Caco-2 (cell line): ENCODE results near the gene TTYH1. TPM values are rescaled to one million over a fixed set of nuclear protein-coding genes. Genes with fewer than 3 reads are reported as not detected.

Source experiments
- BruUV-seq: library from RNA; stranded (reverse); fragments of 400-500 nt; replicated peaks from 2 replicates; lab custom pipeline; 2021; lab: Mats Ljungman, UMichigan
- CTCF ChIA-PET: fragments of 300-600 bp; sonication (Branson Sonifier 250); formaldehyde crosslinking; loops from one replicate; lab custom pipeline; 2022; ENCODE audit warnings: antibody characterized with exemption; lab: Charles Lee
- POLR2A ChIA-PET: fragments of 300-600 bp; sonication (Branson Sonifier 250); formaldehyde crosslinking; loops from one replicate; lab custom pipeline; 2022; ENCODE audit warnings: antibody characterized with exemption; lab: Charles Lee
- DNase-seq, 2 experiments: peaks; one replicate each; pipeline versions ENCODE4 v3.0.0 to v3.0.0-alpha.2; 2020 to 2022
- H3K27me3 ChIP-seq: replicated peaks from 2 replicates; pipeline ENCODE4 v1.6.0; 2011; ENCODE audit warnings: low read length; ENCODE audit not compliant: control insufficient read depth, insufficient read depth
- H3K36me3 ChIP-seq: 2 replicates; pipeline ENCODE4 v1.5.1; 2011; ENCODE audit warnings: low read length; ENCODE audit not compliant: control insufficient read depth, insufficient read depth
- H3K4me1 ChIP-seq: fragments of 250-450 bp; sonication (Bioruptor Pico); 2 replicates; pipeline ENCODE4 v1.5.1; 2020; ENCODE audit warnings: mild to moderate bottlenecking
- H3K4me3 ChIP-seq: 2 replicates; pipeline ENCODE4 v1.5.1; 2011; ENCODE audit warnings: low read depth, mild to moderate bottlenecking, control low read depth, low read length
- H3K9me3 ChIP-seq: fragments of 250-450 bp; sonication (Bioruptor Pico); 2 replicates; pipeline ENCODE4 v1.5.1; 2020; ENCODE audit warnings: mild to moderate bottlenecking, moderate library complexity
- H3K27ac Mint-ChIP-seq: one replicate; pipeline ENCODE4 v1.8.0; 2022; ENCODE audit warnings: mixed read lengths; ENCODE audit not compliant: unreplicated experiment
- H3K27me3 Mint-ChIP-seq: one replicate; pipeline ENCODE4 v1.8.0; 2022; ENCODE audit warnings: mixed read lengths; ENCODE audit not compliant: insufficient read depth, unreplicated experiment
- H3K36me3 Mint-ChIP-seq: one replicate; pipeline ENCODE4 v1.8.0; 2022; ENCODE audit warnings: mild to moderate bottlenecking, mixed read lengths; ENCODE audit not compliant: insufficient read depth, unreplicated experiment
- H3K4me1 Mint-ChIP-seq: one replicate; pipeline ENCODE4 v1.8.0; 2022; ENCODE audit warnings: low read depth, mixed read lengths; ENCODE audit not compliant: unreplicated experiment
- H3K4me3 Mint-ChIP-seq: one replicate; pipeline ENCODE4 v1.8.0; 2022; ENCODE audit warnings: mild to moderate bottlenecking, moderate library complexity, mixed read lengths; ENCODE audit not compliant: unreplicated experiment
- H3K9me3 Mint-ChIP-seq: one replicate; pipeline ENCODE4 v1.8.0; 2022; ENCODE audit warnings: mixed read lengths; ENCODE audit not compliant: unreplicated experiment
- intact Hi-C: fragments of 100-400 bp; cut with micrococcal nuclease; formaldehyde crosslinking; loops from one replicate; pipeline ENCODE4 v1.10.0; 2022; ENCODE audit not compliant: unreplicated experiment
- total RNA-seq: library from RNA; stranded (reverse); gene quantifications from 2 replicates; pipeline ENCODE4 v1.2.3, GENCODE V29; 2022
- TF ChIP-seq, protein P1 (sequence below), 2 experiments: fragments of 200-600 bp in 1 of 2; IDR thresholded peaks; 1 replicate in 1 of 2; 2 replicates in 1 of 2; pipeline versions ENCODE4 v1.5.1 to v1.8.0; 2011 to 2022; ENCODE audit warnings: antibody characterized with exemption in 1 of 2, control low read depth in 1 of 2, inconsistent platforms in 1 of 2, low read depth in 1 of 2, low read length in 1 of 2, mild to moderate bottlenecking in 1 of 2, moderate library complexity in 1 of 2; ENCODE audit not compliant: insufficient read depth in 1 of 2, severe bottlenecking in 1 of 2, unreplicated experiment in 1 of 2

The TTYH1 gene
- total RNA-seq, 1 experiment from 2014 or later = not detected

DNA sequence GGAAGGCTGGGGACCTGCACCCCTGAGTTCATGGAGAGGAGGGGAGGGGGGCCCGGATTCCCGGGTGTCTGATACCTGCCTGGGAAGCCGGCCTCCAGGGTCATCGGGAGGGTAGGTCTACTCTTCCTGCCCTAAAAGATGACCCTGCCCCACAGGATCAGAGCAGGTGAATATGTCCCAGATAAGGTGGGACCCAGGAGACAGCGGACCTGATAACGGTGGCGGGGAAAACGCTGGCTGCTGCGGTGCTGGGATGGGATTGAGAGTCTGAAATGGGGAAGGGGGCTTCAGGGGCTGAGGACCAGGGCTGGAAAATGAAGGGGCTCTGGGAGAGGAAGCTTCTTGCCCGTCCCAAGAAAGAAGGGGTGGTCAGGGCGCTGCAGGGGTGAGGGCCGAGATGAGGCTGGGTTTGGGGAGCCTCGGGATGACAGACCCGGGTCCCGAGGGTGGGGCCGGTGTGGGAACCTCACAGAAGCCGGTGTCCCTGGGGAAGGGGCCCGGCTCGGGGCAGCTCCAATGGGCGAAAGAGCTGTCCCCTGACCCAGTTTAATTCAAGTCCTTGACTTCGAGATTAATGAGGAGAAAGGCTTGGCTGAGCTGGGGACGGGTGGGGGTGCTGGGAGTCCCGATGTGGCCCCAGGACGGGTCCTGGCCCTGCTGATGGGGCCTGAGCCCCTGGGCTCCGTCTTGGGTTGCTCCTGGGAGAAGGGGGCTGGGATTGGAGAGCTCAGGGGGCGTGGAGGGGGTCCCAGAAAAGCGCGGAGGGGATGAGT, 823 bp downstream of the TTYH1 start:
- no peaks in the 10 kb centered on the region for H3K36me3 ChIP-seq
- DNase-seq = no peak
- ChIA-PET CTCF (no interaction called here), POLR2A (no interaction called here)
- TF ChIP-seq, protein P1, sequence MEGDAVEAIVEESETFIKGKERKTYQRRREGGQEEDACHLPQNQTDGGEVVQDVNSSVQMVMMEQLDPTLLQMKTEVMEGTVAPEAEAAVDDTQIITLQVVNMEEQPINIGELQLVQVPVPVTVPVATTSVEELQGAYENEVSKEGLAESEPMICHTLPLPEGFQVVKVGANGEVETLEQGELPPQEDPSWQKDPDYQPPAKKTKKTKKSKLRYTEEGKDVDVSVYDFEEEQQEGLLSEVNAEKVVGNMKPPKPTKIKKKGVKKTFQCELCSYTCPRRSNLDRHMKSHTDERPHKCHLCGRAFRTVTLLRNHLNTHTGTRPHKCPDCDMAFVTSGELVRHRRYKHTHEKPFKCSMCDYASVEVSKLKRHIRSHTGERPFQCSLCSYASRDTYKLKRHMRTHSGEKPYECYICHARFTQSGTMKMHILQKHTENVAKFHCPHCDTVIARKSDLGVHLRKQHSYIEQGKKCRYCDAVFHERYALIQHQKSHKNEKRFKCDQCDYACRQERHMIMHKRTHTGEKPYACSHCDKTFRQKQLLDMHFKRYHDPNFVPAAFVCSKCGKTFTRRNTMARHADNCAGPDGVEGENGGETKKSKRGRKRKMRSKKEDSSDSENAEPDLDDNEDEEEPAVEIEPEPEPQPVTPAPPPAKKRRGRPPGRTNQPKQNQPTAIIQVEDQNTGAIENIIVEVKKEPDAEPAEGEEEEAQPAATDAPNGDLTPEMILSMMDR (IDR thresholded peaks at IDR 0.05; ENCODE audit: insufficient read depth in 1 of 2, low read depth in 1 of 2, low read length in 1 of 2, severe bottlenecking in 1 of 2, unreplicated experiment in 1 of 2) = no peak
- H3K4me1 ChIP-seq = peaks cover 12% of the 10 kb centered on the region
- Mint-ChIP-seq H3K9me3 (peaks cover 37% of the 10 kb centered on the region), H3K27ac (no peak overlapping the region), H3K27me3 (peaks cover under 1% of the 10 kb centered on the region), H3K36me3 (no peaks in the 10 kb centered on the region), H3K4me3 (no peak overlapping the region), H3K4me1 (peaks cover 7% of the 10 kb centered on the region)
- no peaks in the 10 kb centered on the region for H3K27me3 ChIP-seq
- H3K9me3 ChIP-seq = no peaks in the 10 kb centered on the region
- intact Hi-C loops = no loop called here
- H3K4me3 ChIP-seq = no peak overlapping the region
- no TSS peak for BruUV-seq

DNA sequence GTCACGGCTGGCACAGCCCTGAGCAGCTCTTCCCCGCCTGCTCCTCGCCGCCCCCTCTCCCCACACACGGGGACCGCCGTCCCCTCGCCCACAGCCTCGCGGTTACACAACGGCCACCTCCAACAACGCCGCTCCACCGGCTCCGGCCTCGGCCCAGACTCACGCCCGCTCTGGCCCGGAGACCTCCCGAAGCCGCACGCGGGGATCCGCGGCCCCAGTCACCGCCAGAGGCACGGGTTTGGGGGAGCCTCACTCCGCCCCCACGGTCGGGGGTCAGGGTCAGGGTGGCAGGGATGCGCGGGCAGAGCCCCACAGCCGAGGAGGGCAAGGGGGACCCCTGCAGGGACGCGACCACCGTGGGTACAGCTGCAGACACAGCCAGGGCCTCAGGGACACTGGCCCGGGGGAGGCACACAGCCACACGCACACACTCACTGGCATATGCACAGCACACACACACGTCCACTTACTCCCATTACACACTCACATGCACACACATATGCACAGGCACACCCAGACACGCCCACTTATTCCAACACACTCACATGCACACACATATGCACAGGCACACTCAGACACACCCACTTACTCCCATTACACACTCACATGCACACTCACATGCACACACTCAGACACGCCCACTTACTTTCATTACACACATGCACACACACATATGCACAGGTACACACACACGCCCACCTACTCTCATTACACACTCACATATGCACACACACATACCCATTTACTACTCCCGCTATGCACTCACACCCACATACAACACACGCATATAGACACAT, 1.6 kb downstream of the TTYH1 start:
- CTCF ChIA-PET = no interaction called here
- Mint-ChIP-seq H3K36me3 (no peaks in the 10 kb centered on the region), H3K4me1 (peaks cover 7% of the 10 kb centered on the region), H3K4me3 (no peak overlapping the region), H3K27ac (no peak overlapping the region), H3K9me3 (peaks cover 35% of the 10 kb centered on the region), H3K27me3 (no peaks in the 10 kb centered on the region)
- Histone ChIP-seq H3K27me3 (no peaks in the 10 kb centered on the region), H3K4me3 (no peak overlapping the region), H3K36me3 (no peaks in the 10 kb centered on the region), H3K4me1 (peaks cover 12% of the 10 kb centered on the region), H3K9me3 (no peaks in the 10 kb centered on the region)
- POLR2A ChIA-PET = no interaction called here
- BruUV-seq = no TSS peak
- TF ChIP-seq, protein P1 (IDR thresholded peaks at IDR 0.05; ENCODE audit: insufficient read depth in 1 of 2, low read depth in 1 of 2, low read length in 1 of 2, severe bottlenecking in 1 of 2, unreplicated experiment in 1 of 2) = no peak
- no peak for DNase-seq
- intact Hi-C loops = no loop called here

DNA sequence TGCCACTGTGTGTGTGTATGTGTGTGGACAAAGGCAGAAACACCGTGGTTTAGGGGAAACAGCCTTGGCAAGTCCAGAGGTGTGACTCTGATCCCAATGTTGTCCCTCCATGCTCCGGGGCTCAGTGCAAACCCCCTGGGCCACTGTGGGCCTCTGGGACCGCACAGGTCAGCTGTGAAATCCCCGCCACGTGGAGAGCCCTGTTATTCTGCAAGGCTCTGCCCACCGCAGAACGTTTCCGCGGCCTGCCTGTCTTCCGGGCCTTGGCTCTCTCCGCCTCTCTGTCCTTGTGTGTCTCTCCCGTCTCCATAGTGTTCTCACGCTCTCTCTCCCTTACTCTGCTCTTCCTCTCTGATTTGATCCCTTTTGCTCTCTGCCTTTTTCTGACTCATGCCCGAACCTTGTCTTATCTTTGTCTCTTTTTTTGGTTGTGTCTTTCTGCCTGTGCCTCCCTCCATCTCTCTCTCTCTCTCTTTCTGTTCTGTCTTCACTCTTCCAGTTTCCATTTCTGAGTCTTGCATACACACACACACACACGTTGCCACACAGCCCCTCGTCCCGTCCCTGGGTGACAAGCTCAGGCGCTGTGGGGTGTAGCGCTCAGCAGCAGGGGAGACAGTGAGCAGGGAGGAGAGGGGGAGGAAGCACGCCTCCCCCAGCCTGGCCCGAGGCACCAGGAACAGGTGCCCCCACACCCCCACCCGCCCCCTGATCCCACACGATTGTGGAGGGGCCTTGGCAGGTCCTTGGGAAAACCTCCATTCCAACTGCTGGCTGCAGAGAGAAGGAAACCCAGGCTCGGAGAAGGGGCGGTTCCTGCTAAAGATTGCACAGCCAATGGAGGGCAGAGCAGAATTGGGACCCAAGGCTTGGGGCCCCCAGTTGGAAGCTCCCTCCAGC, 3.0 kb downstream of the TTYH1 start:
- POLR2A ChIA-PET = no interaction called here
- Mint-ChIP-seq H3K4me3 (no peak overlapping the region), H3K36me3 (no peaks in the 10 kb centered on the region), H3K27me3 (no peaks in the 10 kb centered on the region), H3K9me3 (peaks cover 31% of the 10 kb centered on the region), H3K4me1 (peaks cover 7% of the 10 kb centered on the region), H3K27ac (no peak overlapping the region)
- TF ChIP-seq, protein P1 (IDR thresholded peaks at IDR 0.05; ENCODE audit: insufficient read depth in 1 of 2, low read depth in 1 of 2, low read length in 1 of 2, severe bottlenecking in 1 of 2, unreplicated experiment in 1 of 2) = no peak
- CTCF ChIA-PET = interaction anchor here (0.7 kb wide), 1 partner anchor 99 kb away, joined by 4 read pairs; no protein-coding TSS in a partner anchor
- BruUV-seq = no TSS peak
- intact Hi-C loops = no loop called here
- Histone ChIP-seq H3K36me3 (no peaks in the 10 kb centered on the region), H3K27me3 (no peaks in the 10 kb centered on the region), H3K4me1 (peaks cover 12% of the 10 kb centered on the region), H3K4me3 (no peak overlapping the region), H3K9me3 (no peaks in the 10 kb centered on the region)
- DNase-seq = no peak
